Renal cortical epithelial cell (primary cell): ENCODE measurements around the gene PHACTR4. TPM values are rescaled to one million over a fixed set of nuclear protein-coding genes. Genes with fewer than 3 reads are reported as not detected.
"Not testable (repeated sequence)": the region's sequence is repeated elsewhere in the genome, so short reads cannot be mapped to it uniquely, and the experiment has no call there.

Experiments
- DNase-seq: peaks from one replicate; pipeline ENCODE4 v3.0.0-alpha.2; 2011; ENCODE audit warnings: low read depth
- total RNA-seq: library from RNA; depleted of rRNA; stranded (reverse); fragments of >200 nt; gene quantifications from 2 replicates; pipeline ENCODE4 v1.2.3, GENCODE V29; 2014

The PHACTR4 gene
- total RNA-seq, 1 donor from 2014 or later: 29.0 TPM

GRCh38 chr1:28371010-28371377 lies 1.5 kb downstream of the PHACTR4 start:
- DNase-seq: no peak

- not testable (repeated sequence) for DNase-seq
These were observed 3.9 kb downstream of the PHACTR4 start for GRCh38 chr1:28373450-28373849.

- DNase-seq: peak; percentile 93
These were observed 4.8 kb downstream of the PHACTR4 start for GRCh38 chr1:28374297-28374696.

DNA sequence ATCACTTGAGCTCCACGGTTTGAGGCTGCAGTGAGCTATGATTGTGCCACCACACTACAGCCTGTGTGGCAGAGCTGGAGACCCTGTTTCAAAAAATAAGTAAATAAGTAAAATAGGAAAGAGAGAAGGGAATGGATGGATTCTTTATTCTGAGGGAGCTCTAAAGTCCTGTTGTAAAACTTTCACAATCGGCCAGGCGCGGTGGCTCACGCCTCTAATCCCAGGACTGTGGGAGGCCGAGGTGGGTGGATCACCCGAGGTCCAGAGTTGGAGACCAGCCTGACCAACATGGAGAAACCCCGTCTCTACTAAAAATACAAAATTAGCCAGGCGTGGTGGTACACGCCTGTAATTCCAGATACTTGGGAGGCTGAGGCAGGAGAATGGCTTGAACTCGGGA lies 6.1 kb downstream of the PHACTR4 start:
- not testable (repeated sequence) for DNase-seq

DNA sequence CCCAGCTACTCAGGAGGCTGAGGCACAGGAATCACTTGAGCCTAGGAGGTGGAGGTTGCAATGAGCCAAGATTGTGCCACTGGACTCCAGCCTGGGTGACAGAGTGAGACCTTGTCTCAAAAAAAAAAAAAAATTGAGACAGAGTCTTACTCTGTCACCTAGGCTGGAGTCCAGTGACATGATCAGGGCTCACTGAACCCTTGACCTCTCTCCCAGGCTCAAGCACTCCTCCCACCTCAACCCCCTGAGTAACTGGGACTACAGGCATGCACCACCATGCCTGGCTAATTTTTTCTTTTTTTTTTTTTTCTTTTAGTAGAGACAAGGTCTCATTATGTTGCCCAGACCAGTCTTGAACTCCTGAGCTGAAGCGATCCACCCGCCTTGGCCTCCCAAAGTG lies 6.7 kb downstream of the PHACTR4 start:
- DNase-seq: not testable (repeated sequence)

- no peak for DNase-seq
These were observed 9.4 kb downstream of the PHACTR4 start for GRCh38 chr1:28378906-28379305.

DNA sequence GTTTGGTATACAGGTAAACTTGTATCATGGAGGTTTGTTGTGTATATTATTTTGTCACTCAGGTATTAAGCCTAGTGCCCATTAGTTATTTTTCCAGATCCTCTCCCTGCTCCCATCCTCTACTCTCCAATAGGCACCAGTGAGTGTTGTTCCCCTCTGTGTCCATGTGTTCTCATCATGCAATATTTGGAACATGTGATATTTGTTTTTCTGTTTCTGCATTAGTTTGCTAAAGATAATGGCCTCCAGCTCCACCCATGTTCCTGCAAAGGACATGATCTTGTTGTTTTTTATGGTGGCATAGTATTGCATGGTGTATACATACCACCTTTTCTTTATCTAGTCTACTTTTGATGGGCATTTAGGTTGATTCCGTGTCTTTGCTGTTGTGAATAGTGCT lies 10.9 kb downstream of the PHACTR4 start:
- DNase-seq: no peak

DNA sequence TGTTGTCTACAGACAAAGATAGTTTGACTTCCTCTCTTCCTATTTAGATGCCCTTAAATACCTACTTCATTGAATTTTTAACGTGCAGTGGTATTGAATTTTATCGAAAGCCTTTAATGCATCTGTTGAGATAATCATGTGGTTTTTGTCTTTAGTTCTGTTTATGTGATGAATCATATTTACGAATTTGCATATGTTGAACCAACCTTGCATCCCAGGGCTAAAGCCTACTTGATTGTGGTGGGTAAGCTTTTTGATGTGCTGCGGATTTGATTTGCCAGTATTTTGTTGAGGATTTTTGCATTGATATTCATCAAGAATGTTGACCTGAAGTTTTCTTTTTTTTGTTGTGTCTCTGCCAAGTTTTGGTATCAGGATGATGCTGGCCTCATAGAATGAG lies 14.2 kb downstream of the PHACTR4 start:
- not testable (repeated sequence) for DNase-seq

DNA sequence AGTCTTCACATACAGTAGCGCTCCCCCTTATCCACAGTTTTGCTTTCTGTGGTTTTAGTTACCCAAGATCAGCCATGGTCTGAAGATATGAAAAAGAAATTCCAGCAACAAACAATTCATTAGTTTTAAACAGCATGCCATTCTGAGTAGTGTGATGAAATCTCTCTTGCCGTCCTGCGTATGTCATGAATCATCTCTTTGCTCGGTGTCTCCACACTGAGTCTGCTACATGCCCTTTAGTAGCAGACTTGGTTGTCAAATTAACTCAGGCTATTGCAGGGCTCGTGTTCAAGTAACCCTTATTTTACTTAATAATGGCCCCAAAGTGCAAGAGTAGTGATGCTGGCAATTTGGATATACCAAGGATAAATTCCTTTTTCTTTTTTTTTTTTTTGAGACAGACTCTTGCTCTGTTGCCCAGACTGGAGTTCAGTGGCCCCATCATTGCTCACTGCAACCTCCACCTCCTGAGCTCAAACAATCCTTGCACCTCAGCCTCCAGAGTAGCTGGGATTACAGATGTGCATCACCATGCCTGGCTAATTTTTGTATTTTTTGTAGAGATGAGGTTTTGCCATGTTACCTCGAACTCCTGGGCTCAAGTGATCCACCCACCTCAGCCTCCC lies 22.6 kb downstream of the PHACTR4 start:
- peak; percentile 91 for DNase-seq

- DNase-seq: no peak
These were observed 24.6 kb downstream of the PHACTR4 start for GRCh38 chr1:28394136-28394535.

GRCh38 chr1:28395181-28395580 lies 25.6 kb downstream of the PHACTR4 start:
- no peak for DNase-seq

DNA sequence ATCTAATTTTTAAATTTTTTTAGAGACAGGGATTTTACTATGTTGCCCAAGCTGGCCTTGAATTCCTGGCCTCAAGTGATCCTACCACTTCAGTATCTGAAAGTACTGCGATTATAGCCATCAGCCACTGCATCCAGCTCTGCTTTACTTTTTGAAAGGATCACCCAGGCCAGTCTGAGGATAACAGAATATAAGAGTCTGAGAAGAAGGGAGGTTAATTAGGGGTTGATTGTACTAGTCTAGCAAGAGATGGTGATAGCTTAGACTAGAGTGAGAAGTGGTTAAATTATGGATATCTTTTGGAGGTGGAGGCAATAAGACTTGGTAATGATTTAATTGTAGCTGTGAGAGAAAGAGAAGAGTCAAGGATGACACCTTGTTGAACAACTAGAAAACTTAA lies 32.2 kb downstream of the PHACTR4 start:
- no peak for DNase-seq

DNA sequence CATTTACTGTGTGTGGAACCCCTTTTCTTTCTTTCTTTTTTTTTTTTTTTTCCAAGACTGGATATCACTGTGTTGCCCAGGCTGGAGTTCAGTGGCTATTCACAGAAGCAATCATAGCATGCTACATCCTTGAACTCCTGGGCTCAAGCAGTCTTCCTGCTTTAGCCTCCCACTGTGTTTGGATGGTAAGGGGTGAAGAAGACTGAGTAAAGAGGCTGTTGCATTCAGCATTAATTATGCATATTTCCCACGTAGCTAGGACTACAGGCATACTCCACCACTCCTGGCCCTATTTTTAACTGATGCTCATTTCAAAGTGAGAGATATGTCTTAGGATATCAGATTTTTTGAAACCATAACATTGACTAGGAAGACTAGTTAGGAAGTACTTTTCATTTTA lies 39.5 kb downstream of the PHACTR4 start:
- DNase-seq: no peak

DNA sequence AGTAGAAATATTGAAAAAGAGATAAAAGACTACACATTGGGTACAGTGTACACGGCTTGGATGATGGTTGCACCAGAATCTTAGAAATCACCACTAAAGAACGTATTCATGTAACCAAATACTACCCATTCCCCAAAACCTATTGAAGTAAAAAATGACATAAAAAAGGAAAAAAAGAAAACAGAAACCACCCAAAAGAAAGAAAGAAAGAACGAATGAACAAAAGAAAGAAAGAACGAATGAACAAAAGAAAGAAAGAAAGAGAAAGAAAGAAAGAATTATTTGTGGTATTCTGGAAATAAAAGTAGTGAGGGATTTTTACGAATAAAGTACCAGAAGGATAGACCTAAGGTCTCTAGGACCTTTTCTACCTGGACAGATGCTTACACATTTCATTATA lies 42.1 kb downstream of the PHACTR4 start:
- DNase-seq: no peak

DNA sequence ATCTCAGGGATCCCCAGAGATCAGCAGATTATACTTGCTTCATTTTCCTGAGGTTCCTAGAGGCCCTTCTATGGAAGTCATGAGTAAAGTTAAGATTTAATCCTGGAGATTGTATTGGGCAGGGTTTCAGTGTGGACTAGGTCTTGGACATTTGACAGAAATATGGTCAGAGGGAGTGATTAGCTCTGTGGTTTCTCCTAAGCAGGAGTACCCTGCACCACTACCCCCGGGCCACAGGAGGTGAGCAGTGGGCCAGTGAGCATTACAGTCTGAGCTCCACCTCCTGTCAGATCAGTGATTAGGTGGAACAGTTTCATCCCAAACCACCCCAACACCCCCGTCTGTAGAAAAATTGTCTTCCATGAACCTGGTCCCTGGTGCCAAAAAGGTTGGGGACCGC lies 43.2 kb downstream of the PHACTR4 start:
- peak; percentile 67 for DNase-seq

GRCh38 chr1:28416509-28417194 lies 47.1 kb downstream of the PHACTR4 start:
- no peak for DNase-seq

GRCh38 chr1:28417441-28417922 lies 47.9 kb downstream of the PHACTR4 start:
- peak; percentile 95 for DNase-seq

DNA sequence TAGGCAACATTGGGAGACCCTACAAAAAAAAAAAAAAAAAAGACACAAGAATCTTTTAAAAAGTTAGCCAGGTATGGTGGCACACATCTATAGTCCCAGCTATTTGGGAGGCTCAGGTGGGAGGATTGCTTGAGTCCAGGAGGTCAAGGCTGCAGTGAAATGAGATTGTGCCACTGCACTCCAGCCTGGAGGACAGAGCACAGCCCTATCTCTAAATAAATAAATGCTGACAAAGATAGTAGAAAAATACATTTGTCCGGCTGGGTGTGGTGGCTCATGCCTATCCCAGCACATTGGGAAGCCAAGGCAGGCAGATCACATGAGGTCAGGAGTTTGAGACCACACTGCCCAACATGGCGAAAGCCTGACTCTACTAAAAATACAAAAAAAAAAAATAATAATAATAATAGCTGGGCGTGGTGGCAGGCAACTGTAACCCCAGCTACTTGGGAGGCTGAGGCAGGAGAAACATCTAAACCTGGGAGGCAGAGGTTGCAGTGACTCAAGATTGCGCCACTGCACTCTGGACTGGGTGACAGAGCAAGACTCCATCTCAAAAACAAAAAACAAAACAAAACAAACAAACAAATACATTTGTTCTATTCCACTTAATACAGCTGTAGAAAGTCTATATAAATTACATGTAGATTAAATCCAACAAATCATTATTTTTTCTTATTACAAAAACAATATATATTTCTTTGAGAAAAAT lies 48.5 kb downstream of the PHACTR4 start:
- DNase-seq: no peak

DNA sequence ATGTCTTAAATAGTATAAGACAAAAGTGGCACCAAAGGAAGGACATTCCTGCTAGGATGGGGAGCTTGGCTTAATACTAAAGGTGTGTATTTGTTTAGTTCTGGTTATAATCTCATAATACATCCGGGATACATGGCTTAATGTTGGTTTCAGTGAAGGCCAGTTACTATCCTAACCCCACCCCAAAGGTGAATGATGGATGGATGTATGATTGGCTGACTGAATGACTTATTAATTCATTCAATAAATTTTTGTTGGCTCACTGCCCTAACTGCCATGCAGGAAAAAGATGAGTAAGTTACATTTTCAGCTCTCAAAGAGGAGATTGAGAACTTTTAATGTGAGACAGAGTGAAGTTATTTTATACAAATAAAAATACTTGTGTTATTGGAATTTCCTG lies 52.2 kb downstream of the PHACTR4 start:
- DNase-seq: no peak

DNA sequence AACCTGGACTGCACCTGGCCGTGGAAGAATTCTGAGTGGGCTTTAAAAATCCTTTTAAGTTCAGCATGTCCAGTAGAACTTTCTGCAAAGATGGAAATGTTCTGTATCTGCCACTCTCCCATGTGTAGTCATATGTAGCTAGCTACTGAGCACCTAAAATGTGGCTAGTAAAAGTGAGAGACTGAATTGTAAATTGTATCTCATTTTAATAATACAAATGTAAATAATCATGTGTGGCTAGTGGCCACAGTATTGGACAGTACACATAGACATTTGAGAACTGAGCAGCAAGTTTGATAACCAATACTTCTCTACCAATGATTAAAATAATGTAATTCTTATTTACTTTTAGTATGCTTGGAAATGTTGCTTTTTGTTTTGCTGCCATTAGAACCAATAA lies 57.3 kb downstream of the PHACTR4 start:
- DNase-seq: no peak

- no peak for DNase-seq
These were observed 58.5 kb downstream of the PHACTR4 start for GRCh38 chr1:28428012-28428411.

- no peak for DNase-seq
These were observed 59.5 kb downstream of the PHACTR4 start for GRCh38 chr1:28428990-28429520.
